ENCODE results near the gene LONP1. TPM values are rescaled to one million over a fixed set of nuclear protein-coding genes. Genes with fewer than 3 reads are reported as not detected.
A peak's percentile ranks its signal among the peaks of the same experiment; 100 is the strongest.

LONP1 gene
- total RNA-seq: 10 to 100 TPM; 61.0 to 97.1 (median 73.8) TPM
- polyA plus RNA-seq: 100 to 1,000 TPM in 1 of 3 donors, 10 to 100 TPM in 2; 58.6 to 127 (median 83.3) TPM
- long read RNA-seq, donor 1, transcript LONP1-201 (18 exons, 3,236 nt): major isoform, 100 of 124 reads
- long read RNA-seq, donor 1, partial matches to known transcripts: 17 of 124 reads
- long read RNA-seq, donor 1, other reads (novel, unspliced or antisense): 6 of 124 reads
- long read RNA-seq, donor 2, transcript LONP1-201 (18 exons, 3,236 nt): major isoform, 258 of 324 reads
- long read RNA-seq, donor 2, partial matches to known transcripts: 33 of 324 reads
- long read RNA-seq, donor 2, other reads (novel, unspliced or antisense): 32 of 324 reads

- Histone ChIP-seq H3K36me3 (ENCODE audit: insufficient read depth in 1 of 2, low read depth in 1 of 2) (peaks cover 0 to 9% of the 10 kb centered on the region in 2 donors), H3K27me3 (ENCODE audit: insufficient read depth in 3 of 3, low read length in 2 of 3) (peaks cover 0 to 3% (median 0%) of the 10 kb centered on the region in 3 donors), H3K9me3 (no peaks in the 10 kb centered on the region), H3K4me1 (peaks cover 20% of the 10 kb centered on the region), H3K27ac (peak within 1 kb of the TSS; percentile 99), H3K4me3 (peak within 1 kb of the TSS; percentile 95)
- TF ChIP-seq CTCF (IDR thresholded peaks at IDR 0.05): peak; percentile 88
- ATAC-seq (peak; percentile 96 to 97 (median 96)), DNase-seq (peak; percentile 99)
- WGBS, 3 donors: 0 to 1% (median 0%) methylated on average over 88 to 90 of the region's 90 CpGs
- intact Hi-C loops (cut with DNase I): loop anchor here in 1 of 2 donors (2.0 to 5.0 kb wide), 3 partner anchors 29 to 98 kb away; partner anchors contain the start of genes DUS3L, RPL36, SAFB and SAFB2
Observed at GRCh38 chr19:5719961-5720790, at the start of gene LONP1, which contains the start of gene CATSPERD. TSS of gene LONP1 (minus strand) at chr19:5720146. CDS start at chr19:5720132, 14 bp downstream. TSS of gene CATSPERD (plus strand) at chr19:5720637. CDS start at chr19:5720738, 101 bp downstream.

GRCh38 chr19:5767949-5768348, 48.0 kb upstream of the LONP1 start:
- no peak for DNase-seq

GRCh38 chr19:5765220-5765619, 45.3 kb upstream of the LONP1 start:
- TF ChIP-seq CTCF (IDR thresholded peaks at IDR 0.05): no peak
- Histone ChIP-seq H3K27me3 (ENCODE audit: insufficient read depth in 3 of 3, low read length in 2 of 3) (no peaks in the 10 kb centered on the region), H3K4me1 (no peaks in the 10 kb centered on the region), H3K36me3 (ENCODE audit: insufficient read depth in 1 of 2, low read depth in 1 of 2) (no peaks in the 10 kb centered on the region), H3K9me3 (no peaks in the 10 kb centered on the region), H3K4me3 (no peak overlapping the region), H3K27ac (no peak overlapping the region)
- DNase-seq: no peak
- 87 to 91% (median 91%) methylated on average over 3 of the region's 3 CpGs for WGBS, 3 donors
- intact Hi-C loops (cut with DNase I): no loop called here
- no peak for ATAC-seq

More at GRCh38 chr19:5767949-5768348, 48.0 kb upstream of the LONP1 start:
- Histone ChIP-seq H3K27ac (no peak overlapping the region), H3K36me3 (ENCODE audit: insufficient read depth in 1 of 2, low read depth in 1 of 2) (no peaks in the 10 kb centered on the region), H3K4me3 (no peak overlapping the region), H3K4me1 (no peaks in the 10 kb centered on the region), H3K27me3 (ENCODE audit: insufficient read depth in 3 of 3, low read length in 2 of 3) (peaks cover 0 to 2% (median 0%) of the 10 kb centered on the region in 3 donors), H3K9me3 (no peaks in the 10 kb centered on the region)
- 91 to 95% (median 91%) methylated on average over 10 of the region's 10 CpGs for WGBS, 3 donors
- TF ChIP-seq CTCF (IDR thresholded peaks at IDR 0.05): no peak
- no peak for ATAC-seq
- intact Hi-C loops (cut with DNase I): no loop called here

- Histone ChIP-seq H3K4me3 (no peak overlapping the region), H3K36me3 (ENCODE audit: insufficient read depth in 1 of 2, low read depth in 1 of 2) (no peaks in the 10 kb centered on the region), H3K27me3 (ENCODE audit: insufficient read depth in 3 of 3, low read length in 2 of 3) (peaks cover 0 to 4% (median 0%) of the 10 kb centered on the region in 3 donors), H3K9me3 (no peaks in the 10 kb centered on the region), H3K4me1 (no peaks in the 10 kb centered on the region), H3K27ac (no peak overlapping the region)
- WGBS, 3 donors: 88 to 95% (median 89%) methylated on average over 5 of the region's 5 CpGs
- TF ChIP-seq CTCF (IDR thresholded peaks at IDR 0.05): no peak
- DNase-seq (no peak), ATAC-seq (no peak)
- intact Hi-C loops (cut with DNase I): no loop called here
Observed at GRCh38 chr19:5762608-5763217, 42.8 kb upstream of the LONP1 start.

Data from psoas muscle (tissue), 8 donors.